Measurements from ENCODE around the gene RPS27. TPM values are rescaled to one million over a fixed set of nuclear protein-coding genes. Genes with fewer than 3 reads are reported as not detected.

RPS27 gene
- total RNA-seq, 1 experiment from 2014 or later = 1,548 TPM

- ChIA-PET POLR2A (ENCODE audit: low non-redundant PET) (interaction anchor here (0.7 to 1.0 kb wide), 2 partner anchors 14 to 28 kb away, joined by 3 read pairs; no protein-coding TSS in a partner anchor), CTCF (interaction anchor here (1.6 kb wide), 1 partner anchor 16 kb away, joined by 3 read pairs; the partner anchor contains the start of gene DENND4B)
- no peaks in the 10 kb centered on the region for H3K9me3 ChIP-seq (ENCODE audit: low read depth, low read length, poor library complexity, severe bottlenecking)
- no peak for DNase-seq (ENCODE audit: low spot score)
- peak overlapping the region; percentile 74 for H3K27ac ChIP-seq (ENCODE audit: low read depth, low read length, poor library complexity, severe bottlenecking)
- H3K27me3 ChIP-seq (replicated peaks; ENCODE audit: insufficient read depth, low read depth, low read length, poor library complexity) = no peaks in the 10 kb centered on the region
- TF ChIP-seq, protein P1, sequence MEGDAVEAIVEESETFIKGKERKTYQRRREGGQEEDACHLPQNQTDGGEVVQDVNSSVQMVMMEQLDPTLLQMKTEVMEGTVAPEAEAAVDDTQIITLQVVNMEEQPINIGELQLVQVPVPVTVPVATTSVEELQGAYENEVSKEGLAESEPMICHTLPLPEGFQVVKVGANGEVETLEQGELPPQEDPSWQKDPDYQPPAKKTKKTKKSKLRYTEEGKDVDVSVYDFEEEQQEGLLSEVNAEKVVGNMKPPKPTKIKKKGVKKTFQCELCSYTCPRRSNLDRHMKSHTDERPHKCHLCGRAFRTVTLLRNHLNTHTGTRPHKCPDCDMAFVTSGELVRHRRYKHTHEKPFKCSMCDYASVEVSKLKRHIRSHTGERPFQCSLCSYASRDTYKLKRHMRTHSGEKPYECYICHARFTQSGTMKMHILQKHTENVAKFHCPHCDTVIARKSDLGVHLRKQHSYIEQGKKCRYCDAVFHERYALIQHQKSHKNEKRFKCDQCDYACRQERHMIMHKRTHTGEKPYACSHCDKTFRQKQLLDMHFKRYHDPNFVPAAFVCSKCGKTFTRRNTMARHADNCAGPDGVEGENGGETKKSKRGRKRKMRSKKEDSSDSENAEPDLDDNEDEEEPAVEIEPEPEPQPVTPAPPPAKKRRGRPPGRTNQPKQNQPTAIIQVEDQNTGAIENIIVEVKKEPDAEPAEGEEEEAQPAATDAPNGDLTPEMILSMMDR (conservative IDR thresholded peaks at IDR 0.05; ENCODE audit: low read depth, low read length) = no peak
- TF ChIP-seq EZH2 (IDR thresholded peaks at IDR 0.05; ENCODE audit: borderline replicate concordance, low read depth, low read length, poor library complexity, severe bottlenecking) = no peak
- no TSS peak for BruUV-seq (replicated peaks)
- H3K4me1 ChIP-seq (ENCODE audit: insufficient read depth, low read length, poor library complexity, severe bottlenecking) = peaks cover 20% of the 10 kb centered on the region
- H3K4me3 ChIP-seq (ENCODE audit: low read depth, low read length, poor library complexity, severe bottlenecking) = peak overlapping the region; percentile 77
- intact Hi-C loops (cut with micrococcal nuclease; ENCODE audit: unreplicated experiment) = loop anchor here (5.0 kb wide), 1 partner anchor 290 kb away; the partner anchor contains the start of gene ILF2
- H3K36me3 ChIP-seq (ENCODE audit: insufficient read depth, low read length, poor library complexity, severe bottlenecking) = peaks cover 13% of the 10 kb centered on the region
These were observed 28.2 kb upstream of the RPS27 start for GRCh38 chr1:153962088-153963029.

DNA sequence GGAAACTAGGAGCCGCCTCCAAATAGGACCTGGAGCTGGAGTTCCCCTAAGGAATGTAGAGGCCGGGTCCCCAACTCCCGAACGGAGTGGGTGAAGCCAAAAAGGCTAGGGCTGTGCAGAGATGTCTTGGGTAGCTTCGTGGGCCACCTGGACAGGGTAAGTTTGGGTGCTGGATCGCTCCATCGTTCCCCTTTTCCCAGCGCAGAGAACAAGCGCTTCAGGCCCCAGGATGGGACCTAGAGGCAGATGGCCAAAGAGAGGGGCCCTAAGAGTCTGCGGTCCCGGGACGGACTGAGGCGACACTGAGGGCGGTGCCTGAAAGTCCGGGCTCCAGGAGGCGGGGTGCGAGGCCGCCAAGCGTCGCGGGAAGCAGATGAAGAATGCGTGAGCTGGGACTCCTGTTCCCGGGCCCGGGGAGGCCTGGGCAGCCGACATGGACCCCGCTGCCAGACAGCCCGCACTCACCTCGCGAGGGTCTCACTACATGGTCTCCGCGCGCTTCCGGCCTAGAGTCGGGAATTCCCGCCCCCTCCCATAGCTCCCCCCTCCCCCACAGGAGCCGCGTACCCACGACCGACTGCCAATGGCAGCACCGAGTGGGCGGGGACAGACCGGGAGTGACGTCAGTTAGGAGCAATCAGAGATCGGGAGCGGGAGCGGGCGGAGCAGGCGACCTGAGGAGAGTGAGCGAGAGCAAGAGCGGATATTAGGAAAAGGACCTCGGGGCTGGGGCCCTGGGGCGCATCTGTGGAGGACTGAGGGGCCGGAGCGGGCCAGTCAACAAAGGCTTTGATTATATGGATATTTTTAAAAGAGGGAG lies 27.3 kb upstream of the RPS27 start, which contains the start of gene SLC39A1:
TSS of gene SLC39A1 (minus strand) at position 508 of the 820 bp plus-strand sequence. CDS start 822 bp downstream, outside the sequence.
- intact Hi-C loops (cut with micrococcal nuclease; ENCODE audit: unreplicated experiment) = loop anchor here (5.0 kb wide), 1 partner anchor 291 kb away; the partner anchor contains the start of gene ILF2
- no peaks in the 10 kb centered on the region for H3K27me3 ChIP-seq (replicated peaks; ENCODE audit: insufficient read depth, low read depth, low read length, poor library complexity)
- DNase-seq (ENCODE audit: low spot score) = peak; percentile 99
- peak within 1 kb of the TSS; percentile 74 for H3K27ac ChIP-seq (ENCODE audit: low read depth, low read length, poor library complexity, severe bottlenecking)
- ChIA-PET POLR2A (ENCODE audit: low non-redundant PET) (interaction anchor here (0.6 to 1.0 kb wide), 3 partner anchors 22 to 209 kb away, joined by 3 to 6 read pairs (median 3); partner anchors contain the start of gene RAB13), CTCF (interaction anchor here (1.6 kb wide), 1 partner anchor 17 kb away, joined by 3 read pairs; the partner anchor contains the start of gene DENND4B)
- no peaks in the 10 kb centered on the region for H3K9me3 ChIP-seq (ENCODE audit: low read depth, low read length, poor library complexity, severe bottlenecking)
- H3K4me3 ChIP-seq (ENCODE audit: low read depth, low read length, poor library complexity, severe bottlenecking) = peak within 1 kb of the TSS; percentile 77
- peaks cover 20% of the 10 kb centered on the region for H3K4me1 ChIP-seq (ENCODE audit: insufficient read depth, low read length, poor library complexity, severe bottlenecking)
- no peak for TF ChIP-seq EZH2 (IDR thresholded peaks at IDR 0.05; ENCODE audit: borderline replicate concordance, low read depth, low read length, poor library complexity, severe bottlenecking)
- no TSS peak for BruUV-seq (replicated peaks)
- H3K36me3 ChIP-seq (ENCODE audit: insufficient read depth, low read length, poor library complexity, severe bottlenecking) = peaks cover 13% of the 10 kb centered on the region

- intact Hi-C loops (cut with micrococcal nuclease; ENCODE audit: unreplicated experiment) = loop anchor here (5.0 kb wide), 1 partner anchor 292 kb away; the partner anchor contains the start of gene ILF2
These were observed 26.7 kb upstream of the RPS27 start for GRCh38 chr1:153963850-153964331.

More at GRCh38 chr1:153963850-153964331, 26.7 kb upstream of the RPS27 start:
- TF ChIP-seq, protein P1 (conservative IDR thresholded peaks at IDR 0.05; ENCODE audit: low read depth, low read length) = no peak
- TF ChIP-seq EZH2 (IDR thresholded peaks at IDR 0.05; ENCODE audit: borderline replicate concordance, low read depth, low read length, poor library complexity, severe bottlenecking) = no peak
- H3K4me1 ChIP-seq (ENCODE audit: insufficient read depth, low read length, poor library complexity, severe bottlenecking) = peaks cover 25% of the 10 kb centered on the region
- POLR2A ChIA-PET (ENCODE audit: low non-redundant PET) = interaction anchor here (0.6 to 1.0 kb wide), 2 partner anchors 22 to 209 kb away, joined by 3 to 6 read pairs; partner anchors contain the start of gene RAB13
- H3K4me3 ChIP-seq (ENCODE audit: low read depth, low read length, poor library complexity, severe bottlenecking) = peak overlapping the region; percentile 77
- CTCF ChIA-PET = no interaction called here
- peak overlapping the region; percentile 74 for H3K27ac ChIP-seq (ENCODE audit: low read depth, low read length, poor library complexity, severe bottlenecking)
- TSS peak; percentile 33 for BruUV-seq (replicated peaks)
- peaks cover 13% of the 10 kb centered on the region for H3K36me3 ChIP-seq (ENCODE audit: insufficient read depth, low read length, poor library complexity, severe bottlenecking)
- no peaks in the 10 kb centered on the region for H3K27me3 ChIP-seq (replicated peaks; ENCODE audit: insufficient read depth, low read depth, low read length, poor library complexity)
- no peak for DNase-seq (ENCODE audit: low spot score)
- no peaks in the 10 kb centered on the region for H3K9me3 ChIP-seq (ENCODE audit: low read depth, low read length, poor library complexity, severe bottlenecking)

Measured in A673 (cell line).